Endothelial cell of umbilical vein (primary cell): Measurements from ENCODE around the gene CEP63. TPM values are rescaled to one million over a fixed set of nuclear protein-coding genes. Genes with fewer than 3 reads are reported as not detected.

Experiments
- BruUV-seq: library from RNA; stranded (reverse); fragments of 400-500 nt; replicated peaks from 2 replicates; lab custom pipeline; 2021; lab: Mats Ljungman, UMichigan
- CTCF ChIA-PET: fragments of 300-600, 350-600 bp; sonication (Branson Sonifier 250); formaldehyde crosslinking; loops from one replicate; lab custom pipeline; 2021; ENCODE audit warnings: antibody characterized with exemption, inconsistent platforms; lab: Charles Lee
- POLR2A ChIA-PET: fragments of 300-600, 350-600 bp; sonication (Branson Sonifier 250); formaldehyde crosslinking; loops from one replicate; lab custom pipeline; 2021; ENCODE audit warnings: antibody characterized with exemption, inconsistent platforms; lab: Charles Lee
- DNase-seq: peaks from one replicate; pipeline ENCODE4 v3.0.0-alpha.2; 2011; ENCODE audit warnings: low read depth, low spot score
- FAIRE-seq: peaks from 2 replicates; lab custom pipeline; 2011; peaks lifted over from hg19 to GRCh38; lab: Jason Lieb, UNC
- H2AFZ ChIP-seq: 2 replicates; pipeline ENCODE4 v1.6.0; 2012; ENCODE audit warnings: low read depth, low read length, control low read depth, inconsistent platforms
- H3K27ac ChIP-seq: 2 replicates; pipeline ENCODE4 v1.5.1; 2011; ENCODE audit warnings: low read depth, mild to moderate bottlenecking, control low read depth, low read length, moderate library complexity; ENCODE audit not compliant: insufficient read depth
- H3K27me3 ChIP-seq, 2 experiments: 2 replicates each; pipeline versions ENCODE4 v1.6.0 to v1.6.1; 2011; ENCODE audit warnings: low read length in 2 of 2, mixed read lengths in 1 of 2; ENCODE audit not compliant: control insufficient read depth in 2 of 2, insufficient read depth in 2 of 2
- H3K36me3 ChIP-seq, 2 experiments: 2 replicates in 1 of 2; 3 replicates in 1 of 2; pipeline ENCODE4 v1.5.1; 2011; ENCODE audit warnings: low read length in 2 of 2, mild to moderate bottlenecking in 1 of 2, moderate library complexity in 1 of 2; ENCODE audit not compliant: control insufficient read depth in 2 of 2, insufficient read depth in 2 of 2; ENCODE audit errors: extremely low read depth in 1 of 2
- H3K4me1 ChIP-seq: 3 replicates; pipeline ENCODE4 v1.5.1; 2011; ENCODE audit warnings: mild to moderate bottlenecking, low read length; ENCODE audit not compliant: control insufficient read depth, insufficient read depth; ENCODE audit errors: extremely low read depth
- H3K4me2 ChIP-seq: 2 replicates; pipeline ENCODE4 v1.6.1; 2011; ENCODE audit warnings: low read length, control low read depth, mixed read lengths; ENCODE audit not compliant: insufficient read depth
- H3K4me3 ChIP-seq, 3 experiments: fragments of 200-600 bp in 1 of 3; sonication (generic), shearing (Covaris generic) in 1 of 3; replicated peaks in 1 of 3; 2 replicates each; pipeline ENCODE4 v1.5.1; 2011 to 2016; ENCODE audit warnings: control low read depth in 3 of 3, low read length in 3 of 3, mild to moderate bottlenecking in 2 of 3, inconsistent platforms in 1 of 3, low read depth in 1 of 3, moderate library complexity in 1 of 3; ENCODE audit not compliant: insufficient read depth in 1 of 3
- H3K79me2 ChIP-seq: 2 replicates; pipeline ENCODE4 v1.6.0; 2012; ENCODE audit warnings: low read length, inconsistent platforms; ENCODE audit not compliant: control insufficient read depth, insufficient read depth
- H3K9ac ChIP-seq: replicated peaks from 2 replicates; pipeline ENCODE3; 2011; ENCODE audit warnings: low read length, control low read depth; ENCODE audit not compliant: insufficient read depth; ENCODE audit errors: extremely low read depth
- H3K9me1 ChIP-seq: replicated peaks from 3 replicates; pipeline ENCODE4 v1.6.0; 2011; ENCODE audit warnings: mild to moderate bottlenecking, low read length; ENCODE audit not compliant: control insufficient read depth, insufficient read depth; ENCODE audit errors: extremely low read depth
- H3K9me3 ChIP-seq: replicated peaks from 2 replicates; pipeline ENCODE4 v1.5.1; 2012; ENCODE audit warnings: low read length, inconsistent platforms; ENCODE audit not compliant: control insufficient read depth, insufficient read depth
- H4K20me1 ChIP-seq: replicated peaks from 2 replicates; pipeline ENCODE3; 2011; ENCODE audit warnings: mild to moderate bottlenecking, low read length; ENCODE audit not compliant: control insufficient read depth, insufficient read depth; ENCODE audit errors: extremely low read depth
- CTCF ChIP-seq, 2 donors: IDR thresholded peaks; 1 replicate in 1 of 2; 2 replicates in 1 of 2; pipeline ENCODE4 v1.5.1; 2011; ENCODE audit warnings: low read length in 2 of 2, mild to moderate bottlenecking in 2 of 2, moderate library complexity in 2 of 2, control low read depth in 1 of 2, inconsistent platforms in 1 of 2, low read depth in 1 of 2; ENCODE audit not compliant: insufficient read depth in 1 of 2; ENCODE audit errors: extremely low read depth in 1 of 2
- EZH2 ChIP-seq: IDR thresholded peaks from 2 replicates; pipeline ENCODE4 v1.6.1; 2012; ENCODE audit warnings: borderline replicate concordance, low read depth, mild to moderate bottlenecking, moderate library complexity, low read length, inconsistent platforms; ENCODE audit not compliant: severe bottlenecking
- FOS ChIP-seq: IDR thresholded peaks from 2 replicates; pipeline ENCODE4 v1.6.1; 2011; ENCODE audit warnings: mild to moderate bottlenecking, low read length, moderate library complexity, borderline replicate concordance; ENCODE audit not compliant: insufficient read depth
- GATA2 ChIP-seq: IDR thresholded peaks from 2 replicates; pipeline ENCODE4 v1.7.0; 2011; ENCODE audit warnings: low read depth, mild to moderate bottlenecking, moderate library complexity, mixed read lengths, low read length; ENCODE audit not compliant: insufficient read length, insufficient read depth
- JUN ChIP-seq: IDR thresholded peaks from 2 replicates; pipeline ENCODE4 v1.6.1; 2011; ENCODE audit warnings: borderline replicate concordance, low read depth; ENCODE audit not compliant: insufficient read length, insufficient read depth
- MAX ChIP-seq: IDR thresholded peaks from 2 replicates; pipeline ENCODE4 v1.6.1; 2011; ENCODE audit not compliant: insufficient read depth, insufficient read length
- MYC ChIP-seq: IDR thresholded peaks from one replicate; pipeline ENCODE4 v1.6.1; 2011; ENCODE audit warnings: mild to moderate bottlenecking, low read depth, low read length
- POLR2A ChIP-seq: IDR thresholded peaks from 2 replicates; pipeline ENCODE4 v1.6.1; 2012; ENCODE audit warnings: low read depth, mild to moderate bottlenecking, control low read depth, low read length
- POLR2AphosphoS5 ChIP-seq: IDR thresholded peaks from 2 replicates; pipeline ENCODE4 v1.6.1; 2012; ENCODE audit warnings: low read depth, mild to moderate bottlenecking, control low read depth, low read length, moderate library complexity; ENCODE audit not compliant: insufficient read depth
- dilution Hi-C: fragments of 300-500 bp; cut with MboI; formaldehyde crosslinking; loops from one replicate; pipeline ENCODE4 v1.15.0; 2019; ENCODE audit warnings: low sequenced_read_pairs; ENCODE audit not compliant: extremely low pct_ligation_motif_present
- intact Hi-C: fragments of 100-400 bp; cut with micrococcal nuclease; formaldehyde crosslinking; loops from one replicate; pipeline ENCODE4 v1.10.0; 2022
- polyA plus RNA-seq, 4 experiments: library from polyadenylated mRNA; depleted of rRNA in 3 of 4; stranded (reverse) in 3 of 4; unstranded in 1 of 4; fragments of >200 nt; gene quantifications; 2 replicates each; pipeline versions ENCODE4 v1.2.1 to v1.2.3, GENCODE V29; 2011 to 2012; ENCODE audit warnings: missing spikeins in 1 of 4
- total RNA-seq: library from RNA; stranded (reverse); gene quantifications from 2 replicates; pipeline ENCODE4 v1.2.3, GENCODE V29; 2021

CEP63 gene
- total and polyA plus RNA-seq, 2 donors (not counting 3 experiments of a cell fraction or from before 2014, with no cell fraction given), result 5.7 to 29.4 TPM

GRCh38 chr3:134476306-134476705, 9.6 kb upstream of the CEP63 start:
- Histone ChIP-seq H3K27ac (no peak overlapping the region), H3K4me2 (no peak overlapping the region), H3K27me3 (no peaks in the 10 kb centered on the region), H3K9me1 (no peaks in the 10 kb centered on the region), H3K36me3 (peaks cover 18 to 25% of the 10 kb centered on the region in 2 experiments), H3K4me3 (no peak overlapping the region), H3K9me3 (no peaks in the 10 kb centered on the region), H4K20me1 (no peaks in the 10 kb centered on the region), H3K79me2 (peaks cover 10% of the 10 kb centered on the region), H3K4me1 (peaks cover 12% of the 10 kb centered on the region), H3K9ac (no peak overlapping the region), H2AFZ (no peak overlapping the region)
- ChIA-PET CTCF (interaction anchor here (1.1 to 8.5 kb wide), 8 partner anchors 9 to 264 kb away, joined by 3 to 296 read pairs (median 4); partner anchors contain the start of gene RYK), POLR2A (interaction anchor here (1.1 kb wide), 1 partner anchor 171 kb away, joined by 3 read pairs; no protein-coding TSS in a partner anchor)
- TF ChIP-seq POLR2A (no peak), EZH2 (no peak), POLR2AphosphoS5 (no peak), CTCF (IDR thresholded peaks at IDR 0.05; ENCODE audit: extremely low read depth in 1 of 2, insufficient read depth in 1 of 2, low read depth in 1 of 2, low read length in 2 of 2) (no peak), MAX (no peak), GATA2 (no peak), FOS (no peak), MYC (no peak), JUN (no peak)
- BruUV-seq, result no TSS peak
- DNase-seq (no peak), FAIRE-seq (no peak)
- dilution Hi-C loops (no loop called here), intact Hi-C loops (no loop called here)
